DMS79 (cell line): ENCODE measurements around the gene ROBO3.

Experiments
- DNase-seq: peaks from one replicate; lab custom pipeline; 2025; lab: John Stamatoyannopoulos, UW

ROBO3 gene

DNA sequence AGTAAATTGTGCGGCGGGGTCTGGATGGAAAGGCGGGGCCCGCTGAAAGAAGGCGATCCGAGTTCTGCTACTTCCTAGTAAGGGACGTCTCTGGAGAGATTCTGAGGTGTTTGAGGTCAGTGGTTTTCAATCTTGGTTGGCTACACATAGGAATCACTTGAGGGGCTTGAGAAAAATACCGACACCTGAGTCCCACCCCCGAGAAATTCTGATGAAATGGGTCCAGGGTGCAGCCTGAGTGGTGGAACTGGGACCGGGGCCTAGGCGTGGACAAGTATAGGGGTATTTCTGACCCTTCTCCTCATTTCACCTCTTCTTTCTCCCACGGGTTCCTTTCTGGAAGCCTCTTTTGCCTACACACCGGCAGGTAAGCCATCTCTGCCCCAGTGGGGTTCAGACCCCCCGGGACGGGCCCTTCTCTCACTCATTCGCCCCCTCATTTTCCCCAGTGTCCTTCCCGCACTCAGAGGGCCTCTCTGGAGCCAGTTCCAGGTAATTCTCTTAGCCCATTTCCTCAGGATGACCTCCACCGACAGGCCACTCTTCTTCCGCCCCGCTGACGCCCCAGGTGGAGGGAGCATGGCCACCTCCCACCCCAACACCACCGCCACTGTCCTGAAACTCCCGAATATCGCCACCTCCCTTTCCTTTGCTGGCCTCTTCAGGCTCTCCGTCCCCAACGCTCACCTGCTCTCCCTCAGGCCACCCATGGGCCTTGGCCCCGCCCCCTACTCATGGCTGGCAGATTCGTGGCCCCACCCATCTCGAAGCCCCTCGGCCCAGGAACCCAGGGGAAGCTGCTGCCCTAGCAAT lies 11.8 kb downstream of the ROBO3 start:
- DNase-seq, result no peak

DNA sequence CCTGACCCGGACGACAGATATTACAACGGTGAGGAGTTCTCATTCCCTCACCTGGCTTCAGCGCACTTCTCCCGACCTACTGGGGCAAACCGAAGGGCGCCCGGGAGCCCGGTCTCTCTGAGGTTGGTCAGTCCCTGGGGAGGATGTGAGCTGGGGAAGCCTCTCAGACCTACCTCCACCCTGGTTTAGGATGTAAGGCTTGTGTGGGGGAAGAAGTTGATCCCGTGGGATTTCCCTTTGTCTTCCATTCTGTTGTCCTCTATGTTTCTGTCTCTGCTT lies 12.3 kb downstream of the ROBO3 start:
- DNase-seq, result no peak

DNA sequence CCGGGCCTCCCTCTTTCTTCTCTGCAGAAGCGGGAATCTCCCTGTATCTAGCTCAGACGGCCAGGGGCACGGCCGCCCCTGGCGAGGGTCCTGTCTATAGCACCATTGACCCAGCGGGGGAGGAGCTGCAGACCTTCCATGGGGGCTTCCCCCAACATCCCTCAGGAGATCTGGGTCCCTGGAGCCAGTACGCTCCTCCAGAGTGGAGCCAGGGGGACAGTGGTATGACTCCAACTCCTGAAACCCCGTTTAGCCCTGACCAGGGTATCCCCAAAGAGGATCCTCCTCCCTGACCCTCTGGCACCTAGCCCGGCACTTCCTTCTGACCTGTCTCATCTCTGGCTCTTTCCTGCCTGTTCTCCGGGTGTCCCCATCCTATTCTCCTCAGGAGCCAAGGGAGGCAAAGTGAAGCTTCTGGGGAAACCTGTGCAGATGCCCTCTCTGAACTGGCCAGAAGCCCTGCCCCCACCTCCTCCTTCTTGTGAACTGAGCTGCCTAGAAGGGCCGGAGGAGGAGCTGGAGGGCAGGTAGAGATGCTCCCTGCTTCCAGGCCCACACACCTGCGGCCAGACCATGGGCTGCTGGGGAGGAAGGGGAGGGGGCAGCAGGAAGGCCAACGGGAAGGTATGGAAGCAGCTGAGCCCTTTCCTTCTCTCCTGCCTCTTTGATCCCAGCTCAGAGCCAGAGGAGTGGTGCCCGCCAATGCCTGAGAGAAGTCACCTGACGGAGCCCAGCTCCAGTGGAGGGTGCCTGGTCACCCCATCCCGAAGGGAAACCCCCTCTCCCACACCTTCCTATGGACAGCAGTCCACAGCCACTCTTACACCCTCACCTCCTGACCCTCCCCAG lies 12.9 kb downstream of the ROBO3 start:
- no peak for DNase-seq

GRCh38 chr11:124878759-124879492 lies 13.7 kb downstream of the ROBO3 start:
- no peak for DNase-seq

GRCh38 chr11:124879493-124880289 lies 14.5 kb downstream of the ROBO3 start:
- no peak for DNase-seq

GRCh38 chr11:124880290-124880611 lies 15.0 kb downstream of the ROBO3 start:
- no peak for DNase-seq

- no peak for DNase-seq
Measured at GRCh38 chr11:124880958-124881357, 15.7 kb downstream of the ROBO3 start.

DNA sequence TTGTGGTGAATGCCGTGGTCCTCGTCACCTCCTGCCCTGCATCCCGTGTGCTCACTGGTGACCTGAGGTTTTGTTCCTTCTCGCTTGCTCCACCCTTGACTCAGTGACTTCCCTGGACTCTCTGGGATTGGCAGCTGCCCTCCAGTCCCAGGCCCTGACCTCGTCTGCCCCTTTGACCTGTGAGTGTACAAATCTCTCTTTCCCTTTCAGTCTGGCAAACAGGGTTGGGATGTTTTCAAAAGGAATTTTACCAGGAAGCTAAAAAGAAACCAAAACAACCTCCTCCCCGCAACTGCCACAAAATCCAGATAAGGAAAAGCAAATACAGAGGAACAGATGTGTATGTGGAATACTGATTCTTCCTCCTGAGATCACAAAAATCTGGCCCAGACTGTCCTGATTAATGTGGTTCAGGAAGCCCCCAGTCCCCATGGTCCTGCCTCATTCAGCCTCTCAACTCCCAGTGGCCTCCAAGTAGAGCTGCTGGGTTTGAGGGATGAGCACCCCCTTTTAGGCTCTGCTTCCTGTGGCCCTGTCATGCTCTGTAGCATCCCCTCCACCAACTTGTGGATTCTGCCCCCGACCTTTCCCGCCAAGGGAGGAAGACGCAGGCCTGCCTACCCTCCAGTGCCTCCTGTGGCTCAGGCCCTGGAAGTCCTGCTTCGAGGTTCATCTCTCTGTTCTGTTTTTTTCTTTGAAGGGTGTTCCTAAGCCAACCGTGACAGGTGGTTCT lies 17.3 kb downstream of the ROBO3 start:
- DNase-seq, result no peak

- no peak for DNase-seq
Measured at GRCh38 chr11:124884340-124884739, 19.1 kb downstream of the ROBO3 start.

DNA sequence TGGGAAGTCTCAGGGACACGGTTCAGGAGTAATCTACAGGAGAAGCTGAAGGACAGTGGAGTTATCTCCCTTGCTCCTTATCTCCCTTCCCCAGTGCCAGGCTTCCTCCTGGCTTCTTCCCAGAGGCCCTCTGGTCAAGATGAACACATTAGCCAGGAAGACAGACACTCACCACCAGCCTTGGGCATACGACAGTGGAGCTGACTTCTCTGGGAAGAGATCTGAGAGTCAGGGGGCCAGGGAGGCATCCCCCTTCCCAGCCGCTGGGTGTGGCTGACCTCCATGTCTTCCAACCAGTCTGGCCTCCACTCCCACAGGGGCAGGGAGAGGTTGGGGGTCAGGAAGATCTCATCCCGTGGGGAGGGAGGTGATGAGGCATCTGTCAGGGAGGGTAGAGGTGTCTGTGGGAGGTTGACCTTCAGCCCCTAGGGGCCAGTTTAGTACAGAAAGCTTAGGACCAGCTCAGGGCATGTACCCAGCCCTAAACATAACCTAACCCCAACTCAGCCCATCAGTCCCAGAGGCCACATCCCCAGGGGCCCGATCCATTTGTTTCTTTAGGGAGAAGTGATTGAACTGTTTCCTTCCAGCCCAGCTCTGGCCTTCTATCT lies 19.7 kb downstream of the ROBO3 start:
- DNase-seq, result no peak

DNA sequence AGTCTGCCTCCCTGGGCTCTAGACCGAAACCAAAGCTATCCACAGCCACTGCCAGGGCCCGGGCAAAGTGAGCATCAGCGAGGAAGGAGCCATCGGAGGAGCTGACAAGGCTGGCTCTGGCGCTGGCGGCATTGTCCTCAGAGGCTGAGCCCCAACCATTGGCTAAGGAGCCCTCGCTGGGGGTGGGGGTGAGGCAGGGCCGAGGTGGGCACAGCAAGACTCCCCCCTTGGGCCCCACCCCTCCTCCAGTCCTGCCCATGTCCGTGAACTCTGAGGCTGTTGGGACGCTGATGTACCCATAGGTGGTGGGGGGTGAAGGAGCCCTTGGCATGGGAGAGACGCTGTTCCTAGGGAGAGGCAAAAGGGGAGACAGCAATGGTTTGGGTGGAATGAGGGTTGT lies 21.2 kb downstream of the ROBO3 start:
- no peak for DNase-seq

DNA sequence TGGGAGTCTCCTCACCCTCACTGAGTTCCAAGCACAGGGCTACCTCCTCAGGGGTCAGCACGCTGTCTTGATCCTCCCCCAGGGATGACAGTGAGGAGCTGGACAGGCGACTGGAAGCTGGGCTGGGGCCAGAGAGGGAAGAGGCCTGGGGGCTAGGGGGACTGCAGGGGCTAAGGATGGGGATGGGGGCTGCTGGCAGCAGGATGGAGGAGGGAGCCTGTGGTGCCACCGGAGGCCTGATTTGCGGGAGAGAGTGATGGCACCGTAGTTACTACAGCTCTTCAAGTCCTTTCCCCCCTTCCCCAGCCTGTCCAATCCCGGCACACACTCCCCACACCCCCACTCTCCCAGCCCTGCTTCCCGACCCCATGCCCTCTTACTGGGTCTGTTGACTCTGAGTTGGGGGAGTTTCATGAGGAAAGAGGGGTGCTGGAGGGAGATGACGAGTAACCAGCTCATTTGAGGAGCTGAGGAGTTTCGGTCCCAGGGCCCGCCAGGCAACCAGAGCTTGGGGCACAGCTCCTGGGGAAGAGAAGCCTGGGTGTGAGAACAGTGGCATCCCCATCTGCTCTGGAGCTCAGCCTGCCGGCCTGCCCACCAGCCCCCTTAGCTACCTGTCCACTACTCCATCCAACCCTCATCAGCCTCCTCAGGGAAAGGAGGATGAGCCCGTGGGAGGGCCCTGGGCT lies 21.9 kb downstream of the ROBO3 start:
- no peak for DNase-seq

DNA sequence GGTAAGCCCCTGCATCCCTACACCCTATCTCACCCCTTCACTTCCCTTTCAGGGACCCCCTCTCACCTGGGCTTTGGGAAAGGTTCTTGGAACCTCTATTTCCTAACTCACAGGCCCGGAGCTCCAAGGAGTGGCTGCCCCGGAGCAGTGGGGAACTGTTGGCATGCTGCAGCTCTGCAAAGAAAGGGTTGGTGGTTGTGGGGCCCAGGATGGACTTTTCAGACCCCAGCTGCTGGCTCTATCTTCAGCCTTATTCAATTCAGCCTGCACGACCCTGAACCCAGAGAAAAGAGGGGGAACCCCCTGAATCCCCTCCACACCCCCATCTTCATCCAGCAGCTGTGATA lies 22.4 kb downstream of the ROBO3 start:
- DNase-seq, result no peak

DNA sequence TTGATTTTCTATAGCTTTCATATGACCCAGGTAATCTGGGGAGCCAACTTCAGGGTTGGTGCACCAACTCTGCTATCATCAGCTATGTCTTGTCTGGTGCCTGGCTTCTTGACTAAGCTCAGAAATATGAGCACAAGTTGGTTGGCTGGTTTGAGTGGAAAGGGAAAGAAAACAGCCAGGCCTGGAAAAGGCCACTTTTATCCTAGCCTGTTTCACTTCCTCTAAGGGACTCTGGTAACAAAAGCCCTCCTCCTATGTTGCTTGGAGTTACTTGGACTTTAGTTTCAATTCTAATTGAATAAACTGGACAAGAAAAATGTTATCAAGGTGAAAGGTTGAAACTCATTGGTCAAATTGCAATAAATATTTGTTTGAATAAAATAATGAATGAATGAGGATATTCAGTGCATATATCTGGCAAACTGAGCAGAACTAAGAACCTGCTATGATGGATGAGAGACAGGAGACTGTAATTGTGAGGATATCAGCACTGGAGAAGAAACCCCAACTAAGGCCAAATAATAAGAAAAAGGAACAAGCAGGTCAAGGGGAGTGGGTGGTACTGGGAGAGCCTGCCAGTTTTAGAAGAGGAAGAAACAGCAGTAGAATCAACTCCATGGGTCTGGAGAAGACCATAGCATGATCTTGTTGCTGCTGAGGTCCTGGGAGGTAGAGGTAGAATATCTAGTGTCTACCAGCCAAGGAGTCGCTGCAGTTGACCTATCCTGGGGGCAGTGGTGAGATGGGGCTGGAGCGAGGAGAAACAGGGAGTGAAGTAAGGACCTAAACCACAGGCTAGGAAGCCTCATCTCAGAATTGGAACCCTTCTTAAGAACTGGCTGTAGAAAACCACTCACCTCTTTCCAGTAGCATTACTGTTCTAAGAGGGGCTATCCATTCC lies 24.2 kb downstream of the ROBO3 start:
- no peak for DNase-seq

- DNase-seq, result no peak
Measured at GRCh38 chr11:124890151-124890550, 24.9 kb downstream of the ROBO3 start.

DNA sequence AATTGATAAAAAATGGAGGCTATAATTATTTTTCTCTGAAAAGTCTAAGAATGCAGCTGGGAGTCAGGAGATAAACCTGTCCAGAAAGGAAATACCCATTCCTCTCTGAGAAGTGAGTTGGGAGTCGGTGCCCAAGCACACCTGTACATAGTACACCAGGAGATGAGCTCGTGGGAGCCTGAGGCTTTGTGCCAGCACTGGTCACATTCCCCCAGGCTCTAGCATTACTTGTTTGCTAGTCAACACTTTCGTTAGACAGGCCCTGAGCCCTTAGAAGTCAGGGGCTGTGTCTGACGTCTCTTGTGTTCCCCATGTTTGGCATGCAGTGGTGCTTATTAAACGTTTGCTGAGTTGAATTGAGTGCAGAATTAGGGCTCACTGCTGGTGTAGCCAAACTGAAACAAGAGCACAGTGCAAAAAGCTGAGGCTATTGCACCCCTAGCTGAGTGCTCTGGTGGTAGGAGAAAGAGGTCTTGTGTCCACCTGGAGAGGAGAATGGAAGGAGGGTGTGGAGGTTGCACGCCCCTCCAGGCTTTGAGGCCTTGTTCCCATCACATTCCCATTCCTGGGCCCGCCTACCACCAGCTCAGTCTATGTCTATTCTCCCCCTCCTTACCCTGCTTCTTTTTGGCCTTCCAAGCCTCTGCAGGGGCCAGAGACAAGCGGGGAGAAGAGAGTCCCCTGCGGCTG lies 25.6 kb downstream of the ROBO3 start:
- DNase-seq, result no peak

DNA sequence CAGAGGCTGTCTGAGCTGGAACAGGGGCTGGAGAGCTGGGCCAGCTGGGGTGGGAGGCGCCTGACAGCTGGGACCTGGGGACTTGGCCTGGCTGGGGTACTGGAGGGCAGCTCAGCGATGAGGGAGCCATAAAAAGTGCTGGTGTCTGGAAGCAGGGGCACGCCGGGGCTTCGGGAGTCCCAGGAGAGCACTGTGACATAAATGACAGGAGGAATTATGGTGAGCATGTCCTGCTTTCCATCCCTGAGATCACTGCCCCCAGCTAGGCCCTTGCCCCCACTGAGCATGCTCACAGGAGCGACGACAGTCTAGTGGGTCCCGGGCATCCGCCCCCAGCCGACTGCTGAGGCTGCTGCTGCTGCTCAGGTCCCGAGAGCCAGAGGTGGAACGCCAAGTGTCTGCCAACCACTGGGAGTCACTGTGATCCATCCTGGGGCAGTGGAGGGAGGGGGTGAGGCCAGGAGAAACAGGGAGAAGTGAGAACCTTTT lies 26.2 kb downstream of the ROBO3 start:
- DNase-seq, result no peak

GRCh38 chr11:124892146-124892545 lies 26.9 kb downstream of the ROBO3 start:
- no peak for DNase-seq
